Panc1 (cell line): Measurements from ENCODE around the gene LRRC43.

Source experiments
- CTCF ChIP-seq: fragments of 450-650 bp; IDR thresholded peaks from 2 replicates; pipeline ENCODE4 v1.5.1; 2017; ENCODE audit warnings: mild to moderate bottlenecking
- POLR2AphosphoS5 ChIP-seq: IDR thresholded peaks from 2 replicates; pipeline ENCODE4 v1.6.1; 2012; ENCODE audit warnings: mild to moderate bottlenecking, low read depth, low read length, moderate library complexity
- REST ChIP-seq, 2 experiments: IDR thresholded peaks; 2 replicates each; pipeline ENCODE4 v1.6.1; 2011 to 2012; ENCODE audit warnings: low read depth in 2 of 2, control low read depth in 1 of 2, low read length in 1 of 2, mild to moderate bottlenecking in 1 of 2, moderate library complexity in 1 of 2; ENCODE audit not compliant: insufficient read depth in 1 of 2
- TCF7L2 ChIP-seq: IDR thresholded peaks from 2 replicates; pipeline ENCODE4 v1.6.1; 2011; ENCODE audit warnings: mild to moderate bottlenecking, low read depth, low read length, inconsistent platforms

- no peak for TF ChIP-seq CTCF
- no peak for TF ChIP-seq POLR2AphosphoS5
- no peak for TF ChIP-seq REST (IDR thresholded peaks at IDR 0.05; ENCODE audit: insufficient read depth in 1 of 2, low read depth in 2 of 2, low read length in 1 of 2)
- no peak for TF ChIP-seq TCF7L2
Measured at GRCh38 chr12:122235741-122236140, 52.8 kb downstream of the LRRC43 start.
